Activated CD4-positive, alpha-beta T cell treated with anti-CD3 and anti-CD28 coated beads, Interleukin-2, amount 10 ng/mL, durations not matched to agents 7 days and 5 days (primary cell): ENCODE data around the gene SPDYE17. TPM values are rescaled to one million over a fixed set of nuclear protein-coding genes. Genes with fewer than 3 reads are reported as not detected.
"Not testable (repeated sequence)": the region's sequence is repeated elsewhere in the genome, so short reads cannot be mapped to it uniquely, and the experiment has no call there.

Source experiments
- CTCF ChIA-PET: fragments of 350-600 bp; sonication (Branson Sonifier 250); formaldehyde crosslinking; loops from one replicate; lab custom pipeline; 2021; ENCODE audit warnings: antibody characterized with exemption; lab: Charles Lee
- POLR2A ChIA-PET: fragments of 350-600 bp; sonication (Branson Sonifier 250); formaldehyde crosslinking; loops from one replicate; lab custom pipeline; 2021; ENCODE audit warnings: antibody characterized with exemption; lab: Charles Lee
- DNase-seq: peaks from one replicate; pipeline ENCODE4 v3.0.0-alpha.2; 2020
- H3K27ac Mint-ChIP-seq: one replicate; pipeline ENCODE4 v1.8.0; 2021; ENCODE audit warnings: mild to moderate bottlenecking, moderate library complexity, mixed read lengths
- H3K27me3 Mint-ChIP-seq: one replicate; pipeline ENCODE4 v1.8.0; 2021; ENCODE audit warnings: mixed read lengths
- H3K36me3 Mint-ChIP-seq: one replicate; pipeline ENCODE4 v1.8.0; 2021; ENCODE audit warnings: low read depth, mixed read lengths
- H3K4me1 Mint-ChIP-seq: one replicate; pipeline ENCODE4 v1.8.0; 2021; ENCODE audit warnings: mixed read lengths
- H3K4me3 Mint-ChIP-seq: one replicate; pipeline ENCODE4 v1.8.0; 2021; ENCODE audit warnings: mild to moderate bottlenecking, moderate library complexity, mixed read lengths
- H3K9me3 Mint-ChIP-seq: one replicate; pipeline ENCODE4 v1.8.0; 2021; ENCODE audit warnings: mixed read lengths
- total RNA-seq, 2 experiments: library from RNA; stranded (reverse); gene quantifications; one replicate each; pipeline ENCODE4 v1.2.3, GENCODE V29; 2021

The SPDYE17 gene, protein sequence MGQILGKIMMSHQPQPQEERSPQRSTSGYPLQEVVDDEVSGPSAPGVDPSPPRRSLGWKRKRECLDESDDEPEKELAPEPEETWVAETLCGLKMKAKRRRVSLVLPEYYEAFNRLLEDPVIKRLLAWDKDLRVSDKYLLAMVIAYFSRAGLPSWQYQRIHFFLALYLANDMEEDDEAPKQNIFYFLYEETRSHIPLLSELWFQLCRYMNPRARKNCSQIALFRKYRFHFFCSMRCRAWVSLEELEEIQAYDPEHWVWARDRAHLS
- not detected for total RNA-seq

GRCh38 chr7:77032261-77032660, at the start of gene SPDYE17:
SPDYE17 (minus strand) TSS chr7:77032361; CDS start chr7:77030570, 1,791 bp downstream.
- CTCF ChIA-PET, H3K27me3 Mint-ChIP-seq, DNase-seq, H3K4me1 Mint-ChIP-seq, H3K36me3 Mint-ChIP-seq, POLR2A ChIA-PET, H3K9me3 Mint-ChIP-seq, H3K4me3 Mint-ChIP-seq, H3K27ac Mint-ChIP-seq: not testable (repeated sequence)

DNA sequence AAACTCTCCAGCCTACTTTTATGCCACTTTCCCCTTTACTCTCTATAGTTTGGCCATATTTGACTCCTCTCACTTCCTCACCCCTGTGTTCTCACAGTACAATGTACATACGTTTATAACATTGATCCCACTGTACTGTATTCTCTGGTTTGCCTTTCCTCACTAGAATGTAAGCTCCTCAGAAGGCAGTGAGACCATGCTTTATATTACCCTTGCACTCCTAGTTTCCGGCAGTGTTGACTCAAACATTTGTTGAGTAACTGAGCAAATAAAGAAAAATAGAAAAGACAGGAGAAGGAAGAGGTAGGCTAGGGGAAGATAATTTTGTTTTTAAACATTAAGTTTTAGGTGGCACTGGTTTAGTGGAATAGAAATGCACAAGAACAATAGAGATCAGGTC, 48.1 kb upstream of the SPDYE17 start:
- POLR2A ChIA-PET, H3K4me1 Mint-ChIP-seq, DNase-seq, H3K27ac Mint-ChIP-seq, CTCF ChIA-PET, H3K36me3 Mint-ChIP-seq, H3K4me3 Mint-ChIP-seq, H3K27me3 Mint-ChIP-seq, H3K9me3 Mint-ChIP-seq: not testable (repeated sequence)

DNA sequence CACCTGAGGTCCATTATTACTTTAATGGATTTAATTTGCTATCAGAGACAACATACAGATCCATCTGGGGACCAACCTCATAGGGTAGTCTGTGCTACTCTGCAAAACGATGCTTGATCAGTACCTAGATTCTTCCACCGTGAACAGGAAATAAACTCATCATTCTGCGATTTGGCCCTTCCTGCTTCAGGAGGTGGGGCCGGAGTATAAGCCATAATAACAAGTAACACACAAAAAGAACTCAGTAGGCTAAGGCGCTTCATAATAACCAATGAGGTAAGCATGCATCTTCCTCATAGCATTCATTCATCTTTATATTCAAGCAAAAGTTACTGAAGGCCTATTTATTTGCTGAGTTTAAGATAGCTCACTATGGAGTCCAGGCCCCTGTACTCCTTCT, 47.5 kb upstream of the SPDYE17 start:
- peaks cover 11% of the 10 kb centered on the region for H3K36me3 Mint-ChIP-seq
- CTCF ChIA-PET, H3K9me3 Mint-ChIP-seq, H3K4me3 Mint-ChIP-seq, POLR2A ChIA-PET, DNase-seq, H3K27ac Mint-ChIP-seq, H3K4me1 Mint-ChIP-seq, H3K27me3 Mint-ChIP-seq: not testable (repeated sequence)

DNA sequence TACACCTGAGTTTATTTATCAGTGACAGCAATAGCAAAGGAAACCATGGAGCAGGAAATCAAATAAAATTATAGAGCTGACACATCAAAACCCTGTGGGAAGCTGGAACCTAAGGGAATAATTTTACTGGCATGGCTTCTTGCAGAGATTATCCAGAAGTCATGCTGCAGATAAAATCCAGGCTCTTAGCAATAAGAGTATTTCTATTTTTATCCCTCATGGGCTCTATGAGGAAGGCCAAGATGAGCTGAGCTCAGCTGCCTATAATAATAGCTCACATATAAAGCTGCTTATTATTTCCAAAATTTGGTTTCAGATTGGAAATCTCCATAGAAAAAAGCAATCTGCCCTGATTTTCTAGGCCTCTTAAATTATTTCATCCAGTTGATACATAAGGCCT, 47.0 kb upstream of the SPDYE17 start:
- H3K4me3 Mint-ChIP-seq, H3K9me3 Mint-ChIP-seq, H3K27ac Mint-ChIP-seq, CTCF ChIA-PET, H3K27me3 Mint-ChIP-seq, H3K4me1 Mint-ChIP-seq, DNase-seq, POLR2A ChIA-PET: not testable (repeated sequence)
- peaks cover 15% of the 10 kb centered on the region for H3K36me3 Mint-ChIP-seq

DNA sequence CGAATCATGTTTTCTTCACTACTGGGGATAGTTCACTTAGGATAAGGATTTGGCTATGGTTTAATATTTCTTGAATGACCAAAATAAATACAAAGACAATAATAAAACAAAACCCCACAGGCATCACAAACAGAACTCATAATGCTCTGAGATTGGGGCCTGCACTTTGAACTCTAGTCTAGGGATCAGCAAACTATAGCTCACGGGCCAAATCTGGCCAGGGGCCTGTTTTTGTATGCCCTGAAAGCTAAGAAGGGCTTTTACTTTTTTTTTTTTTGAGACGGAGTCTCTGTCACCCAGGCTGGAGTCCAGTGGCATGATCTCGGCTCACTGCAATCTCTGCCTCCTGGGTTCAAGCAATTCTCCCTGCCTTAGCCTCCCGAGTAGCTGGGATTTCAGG, 44.9 kb upstream of the SPDYE17 start:
- H3K4me3 Mint-ChIP-seq, DNase-seq, H3K4me1 Mint-ChIP-seq, H3K9me3 Mint-ChIP-seq, POLR2A ChIA-PET, H3K27me3 Mint-ChIP-seq, CTCF ChIA-PET, H3K27ac Mint-ChIP-seq: not testable (repeated sequence)
- peaks cover 18% of the 10 kb centered on the region for H3K36me3 Mint-ChIP-seq

DNA sequence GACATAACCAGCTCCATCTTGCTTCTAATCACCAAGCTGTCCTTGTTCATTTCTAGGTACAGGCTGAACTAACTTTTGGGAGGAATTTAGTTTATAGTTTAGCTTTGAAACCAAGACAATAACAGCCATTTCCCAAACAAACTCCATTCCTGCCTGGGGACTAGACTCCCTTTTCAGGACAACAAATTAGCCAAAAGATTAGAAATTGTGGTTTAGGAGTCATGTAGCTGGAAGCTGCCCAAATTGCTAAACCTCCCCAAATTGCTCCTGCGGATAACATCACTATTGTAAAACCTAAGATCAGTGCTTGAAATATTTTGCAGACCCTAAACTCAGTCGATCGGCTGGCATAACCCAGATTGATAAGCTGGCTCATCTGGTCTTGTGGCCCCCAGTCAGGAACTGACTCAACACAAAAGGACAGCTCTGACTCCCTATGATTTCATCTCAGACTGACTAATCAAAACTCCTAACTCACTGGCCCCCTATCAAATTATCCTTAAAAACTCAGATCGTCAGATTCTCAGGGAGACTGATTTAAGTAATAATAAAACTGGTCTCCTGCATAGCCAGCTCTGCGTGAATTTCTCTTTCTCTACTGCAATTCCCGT, 42.7 kb upstream of the SPDYE17 start:
- H3K4me3 Mint-ChIP-seq, CTCF ChIA-PET, H3K27me3 Mint-ChIP-seq, H3K9me3 Mint-ChIP-seq, DNase-seq, POLR2A ChIA-PET, H3K27ac Mint-ChIP-seq: not testable (repeated sequence)
- H3K36me3 Mint-ChIP-seq, result peaks cover 27% of the 10 kb centered on the region
- peaks cover 12% of the 10 kb centered on the region for H3K4me1 Mint-ChIP-seq

- H3K27ac Mint-ChIP-seq, CTCF ChIA-PET, H3K4me3 Mint-ChIP-seq, DNase-seq, POLR2A ChIA-PET, H3K27me3 Mint-ChIP-seq: not testable (repeated sequence)
- Mint-ChIP-seq H3K9me3 (peaks cover 16% of the 10 kb centered on the region), H3K4me1 (peaks cover 33% of the 10 kb centered on the region), H3K36me3 (peaks cover 37% of the 10 kb centered on the region)
Measured at GRCh38 chr7:77071108-77071507, 38.9 kb upstream of the SPDYE17 start.

GRCh38 chr7:77065869-77066268, 33.7 kb upstream of the SPDYE17 start:
- H3K27me3 Mint-ChIP-seq, POLR2A ChIA-PET, H3K27ac Mint-ChIP-seq, H3K4me3 Mint-ChIP-seq, DNase-seq: not testable (repeated sequence)
- CTCF ChIA-PET, result interaction anchor here (0.6 kb wide), 1 partner anchor 358 kb away, joined by 3 read pairs; no protein-coding TSS in a partner anchor
- Mint-ChIP-seq H3K36me3 (peaks cover 19% of the 10 kb centered on the region), H3K4me1 (peaks cover 28% of the 10 kb centered on the region), H3K9me3 (peaks cover 11% of the 10 kb centered on the region)

GRCh38 chr7:77063732-77064131, 31.6 kb upstream of the SPDYE17 start:
- H3K4me3 Mint-ChIP-seq, DNase-seq, H3K27me3 Mint-ChIP-seq, POLR2A ChIA-PET, CTCF ChIA-PET, H3K9me3 Mint-ChIP-seq, H3K27ac Mint-ChIP-seq, H3K36me3 Mint-ChIP-seq: not testable (repeated sequence)
- H3K4me1 Mint-ChIP-seq, result peaks cover 14% of the 10 kb centered on the region

GRCh38 chr7:77062557-77062956, 30.4 kb upstream of the SPDYE17 start, which contains the start of gene SPDYE18:
SPDYE18 (minus strand) TSS chr7:77062558; CDS start chr7:77060512, 2,046 bp downstream.
- H3K9me3 Mint-ChIP-seq, CTCF ChIA-PET, H3K27me3 Mint-ChIP-seq, H3K4me3 Mint-ChIP-seq, H3K36me3 Mint-ChIP-seq, POLR2A ChIA-PET, DNase-seq, H3K27ac Mint-ChIP-seq, H3K4me1 Mint-ChIP-seq: not testable (repeated sequence)

- H3K4me1 Mint-ChIP-seq, H3K9me3 Mint-ChIP-seq, H3K27me3 Mint-ChIP-seq, DNase-seq, H3K27ac Mint-ChIP-seq, CTCF ChIA-PET, POLR2A ChIA-PET, H3K4me3 Mint-ChIP-seq, H3K36me3 Mint-ChIP-seq: not testable (repeated sequence)
Measured at GRCh38 chr7:77026349-77026748, 5.8 kb downstream of the SPDYE17 start.

- H3K27me3 Mint-ChIP-seq, H3K36me3 Mint-ChIP-seq, CTCF ChIA-PET, H3K4me3 Mint-ChIP-seq, DNase-seq, H3K27ac Mint-ChIP-seq, H3K4me1 Mint-ChIP-seq, H3K9me3 Mint-ChIP-seq, POLR2A ChIA-PET: not testable (repeated sequence)
Measured at GRCh38 chr7:77010074-77010680, 22.0 kb downstream of the SPDYE17 start.

DNA sequence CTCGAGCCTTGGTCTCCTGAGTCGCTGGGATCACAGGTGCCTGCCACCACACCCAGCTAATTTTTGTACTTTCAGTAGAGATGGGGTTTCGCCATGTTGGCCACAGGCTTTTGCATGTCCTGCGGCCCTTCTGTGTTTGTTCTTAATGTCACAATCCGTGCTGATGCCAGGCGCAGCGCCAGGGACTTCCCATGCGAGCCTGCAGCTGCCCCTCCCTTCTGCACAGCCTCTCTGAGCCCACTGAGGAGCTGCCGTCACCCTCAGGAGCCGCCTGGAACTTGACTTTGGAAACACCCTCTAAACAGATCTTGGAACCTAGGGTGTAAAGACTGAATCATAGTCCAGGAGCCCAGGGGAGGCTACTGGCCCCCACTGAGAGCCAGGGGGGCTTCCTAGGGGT, 24.2 kb downstream of the SPDYE17 start:
- POLR2A ChIA-PET, H3K27me3 Mint-ChIP-seq, H3K4me1 Mint-ChIP-seq, H3K27ac Mint-ChIP-seq, H3K36me3 Mint-ChIP-seq, H3K4me3 Mint-ChIP-seq, DNase-seq, H3K9me3 Mint-ChIP-seq: not testable (repeated sequence)
- CTCF ChIA-PET, result interaction anchor here (0.6 kb wide), 1 partner anchor 856 kb away, joined by 3 read pairs; no protein-coding TSS in a partner anchor
